K562 (cell line): ENCODE results near the gene HPCA. TPM values are rescaled to one million over a fixed set of nuclear protein-coding genes. Genes with fewer than 3 reads are reported as not detected.

Experiments used
- ATAC-seq: fragments of 200-7000 bp; cut with Tn5 transposase; 3 replicates; pipeline ENCODE4 v1.9.1; 2020; ENCODE audit warnings: moderate library complexity
- BruUV-seq: library from RNA; stranded (reverse); fragments of 400-500 nt; replicated peaks from 2 replicates; lab custom pipeline; 2021; lab: Mats Ljungman, UMichigan
- CTCF ChIA-PET: fragments of 300-600 bp; formaldehyde crosslinking; extraction: SDS; loops from one replicate; lab custom pipeline; 2021; ENCODE audit warnings: low intra/inter-chr PET ratio; lab: Yijun Ruan, JAX
- POLR2A ChIA-PET: fragments of 300-600, 350-650 bp; sonication (Branson Sonifier 250); formaldehyde crosslinking; extraction: SDS; loops from one replicate; lab custom pipeline; 2021; ENCODE audit warnings: antibody characterized with exemption, inconsistent platforms; lab: Yijun Ruan, JAX
- DNase-seq, 4 experiments: peaks; one replicate each; pipeline versions ENCODE4 v3.0.0 to v3.0.0-alpha.2; 2011 to 2018; ENCODE audit warnings: low spot score in 3 of 4, mixed read lengths in 3 of 4; ENCODE audit errors: extremely low read depth in 1 of 4
- FAIRE-seq: peaks from 2 replicates; lab custom pipeline; 2011; peaks lifted over from hg19 to GRCh38; lab: Jason Lieb, UNC
- H2AFZ ChIP-seq: 2 replicates; pipeline ENCODE4 v1.6.0; 2011; ENCODE audit warnings: low read depth, low read length, control low read depth, inconsistent platforms
- H3K27ac ChIP-seq: fragments of 200-600 bp; 3 replicates; pipeline ENCODE4 v1.8.0; 2011; ENCODE audit warnings: low read depth, mild to moderate bottlenecking, control low read depth, inconsistent platforms, low read length, moderate library complexity, mixed read lengths; ENCODE audit errors: extremely low read depth
- H3K27me3 ChIP-seq, 2 experiments: fragments of 300-600 bp in 1 of 2; 2 replicates in 1 of 2; 3 replicates in 1 of 2; pipeline versions ENCODE4 v1.6.0 to v1.8.0; 2011; ENCODE audit warnings: inconsistent platforms in 2 of 2, low read length in 2 of 2, mild to moderate bottlenecking in 1 of 2, mixed read lengths in 1 of 2, moderate library complexity in 1 of 2; ENCODE audit not compliant: control insufficient read depth in 2 of 2, insufficient read depth in 2 of 2
- H3K36me3 ChIP-seq: fragments of 300-600 bp; 3 replicates; pipeline ENCODE4 v1.8.0; 2011; ENCODE audit warnings: mild to moderate bottlenecking, low read length, inconsistent platforms; ENCODE audit not compliant: control insufficient read depth, insufficient read depth
- H3K4me1 ChIP-seq, 2 experiments: fragments of 200-600 bp in 1 of 2; replicated peaks in 1 of 2; 2 replicates in 1 of 2; 3 replicates in 1 of 2; pipeline versions ENCODE4 v1.5.1 to v1.8.0; 2011; ENCODE audit warnings: inconsistent platforms in 2 of 2, low read length in 2 of 2, mild to moderate bottlenecking in 1 of 2, mixed read lengths in 1 of 2, moderate library complexity in 1 of 2; ENCODE audit not compliant: control insufficient read depth in 2 of 2, insufficient read depth in 2 of 2
- H3K4me2 ChIP-seq: 2 replicates; pipeline ENCODE4 v1.6.1; 2011; ENCODE audit warnings: low read length, control low read depth, inconsistent platforms, mixed read lengths; ENCODE audit not compliant: insufficient read depth
- H3K4me3 ChIP-seq: fragments of 200-600 bp; sonication (generic), shearing (Covaris generic); 2 replicates; pipeline ENCODE4 v1.5.1; 2016; ENCODE audit warnings: control low read depth, inconsistent platforms
- H3K79me2 ChIP-seq: fragments of 200-600 bp; 3 replicates; pipeline ENCODE4 v1.8.0; 2011; ENCODE audit warnings: low read length, inconsistent platforms; ENCODE audit not compliant: control insufficient read depth, insufficient read depth
- H3K9ac ChIP-seq, 2 experiments: 2 replicates each; pipeline versions ENCODE4 v1.6.0 to v1.6.1; 2011; ENCODE audit warnings: low read depth in 2 of 2, low read length in 2 of 2, control low read depth in 1 of 2, inconsistent platforms in 1 of 2, mild to moderate bottlenecking in 1 of 2, mixed read lengths in 1 of 2; ENCODE audit not compliant: insufficient read depth in 1 of 2
- H3K9me1 ChIP-seq: one replicate; pipeline ENCODE4 v1.6.0; 2011; ENCODE audit warnings: inconsistent platforms, mild to moderate bottlenecking, low read length, moderate library complexity; ENCODE audit not compliant: control insufficient read depth, insufficient read depth
- H3K9me3 ChIP-seq: replicated peaks from 2 replicates; pipeline ENCODE4 v1.5.1; 2011; ENCODE audit warnings: low read depth, low read length, inconsistent platforms; ENCODE audit not compliant: control insufficient read depth, insufficient read depth
- H4K20me1 ChIP-seq: replicated peaks from 2 replicates; pipeline ENCODE4 v1.6.1; 2011; ENCODE audit warnings: low read length, inconsistent platforms, mixed read lengths; ENCODE audit not compliant: control insufficient read depth, insufficient read depth
- ELF4 ChIP-seq: fragments of 450-650 bp; formaldehyde crosslinking; IDR thresholded peaks from 2 replicates; pipeline ENCODE4 v1.4.0; 2022; ENCODE audit warnings: missing genetic modification characterization
- SMARCE1 ChIP-seq: fragments of 450-650 bp; IDR thresholded peaks from 2 replicates; pipeline ENCODE4 v1.7.1; 2016; ENCODE audit warnings: mild to moderate bottlenecking
- SREBF1 ChIP-seq: fragments of 150-350 bp; IDR thresholded peaks from 2 replicates; pipeline ENCODE4 v1.6.1; 2014; ENCODE audit warnings: antibody characterized with exemption, low read depth, low read length, borderline replicate concordance
- U2AF1 ChIP-seq: fragments of 200-400 bp; formaldehyde crosslinking; optimal IDR thresholded peaks from 2 replicates; pipeline ENCODE3; 2017; ENCODE audit warnings: mild to moderate bottlenecking, low read depth, low read length, moderate library complexity
- WGBS: fragments of 100-300 bp; shearing (Covaris generic); methylation state at CpG from one replicate; pipeline ENCODE4 v1.1.6; 2016; ENCODE audit warnings: low coverage, mixed read lengths; ENCODE audit not compliant: insufficient coverage; ENCODE audit errors: missing lambda C conversion rate; 5-methylcytosine and 5-hydroxymethylcytosine counted together
- in situ Hi-C: fragments of 300-500 bp; cut with MboI; formaldehyde crosslinking; loops from 4 replicates; pipeline ENCODE4 v1.15.0; 2018; ENCODE audit warnings: inconsistent platforms, mixed read lengths
- intact Hi-C: fragments of 100-400 bp; cut with micrococcal nuclease; formaldehyde crosslinking; loops from 2 replicates; pipeline ENCODE4 v1.14.2; 2022
- polyA plus RNA-seq, 8 experiments: library from polyadenylated mRNA; depleted of rRNA in 4 of 8; stranded (reverse) in 5 of 8; unstranded in 3 of 8; fragments of >200 nt; fragmentation: Nextera tagmentation in 2 of 8; fragmentation: Illumina TruSeq in 1 of 8; extraction: Ambion mirVana in 2 of 8; extraction: Trizol in 1 of 8; gene quantifications; 2 replicates each; pipeline versions ENCODE4 v1.2.1 to v1.2.3, GENCODE V29; 2011 to 2014; ENCODE audit warnings: inconsistent platforms in 1 of 8, missing spikeins in 1 of 8
- total RNA-seq, 7 experiments: library from RNA; depleted of rRNA in 6 of 7; stranded (reverse); fragments of >200 nt in 6 of 7; fragmentation: Illumina TruSeq in 2 of 7; extraction: Trizol in 2 of 7; gene quantifications; 2 replicates each; pipeline versions ENCODE4 v1.2.1 to v1.2.3, GENCODE V29; 2011 to 2021; ENCODE audit warnings: low replicate concordance in 1 of 7

Gene HPCA
- total and polyA plus RNA-seq, 9 of the 15 experiments (the other 6 are each of a cell fraction or from before 2014, with no cell fraction given), result not detected

DNA sequence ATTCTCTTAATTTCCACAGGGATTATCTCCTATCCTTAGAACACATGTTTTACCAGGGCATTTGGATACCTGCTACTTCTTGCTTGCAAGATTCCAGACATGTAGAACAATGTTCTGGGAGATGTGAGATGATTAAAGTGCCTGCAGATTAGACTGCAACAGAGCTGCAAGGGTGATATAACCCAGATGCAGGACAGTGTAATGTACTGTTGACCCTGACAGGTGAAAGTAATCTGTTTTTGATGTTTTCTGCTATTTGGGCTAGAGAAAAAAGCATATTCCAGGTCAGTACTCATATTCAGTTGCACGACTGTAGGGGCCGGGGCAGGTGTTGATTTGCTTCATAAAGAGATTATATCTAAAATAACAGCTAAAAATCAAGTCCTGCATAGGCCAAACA is 42.0 kb downstream of the HPCA start:
- Histone ChIP-seq H3K27ac (no peak overlapping the region), H4K20me1 (no peaks in the 10 kb centered on the region), H3K9me3 (no peaks in the 10 kb centered on the region), H3K36me3 (no peaks in the 10 kb centered on the region), H2AFZ (no peak overlapping the region), H3K79me2 (no peaks in the 10 kb centered on the region), H3K27me3 (peaks cover 31 to 35% of the 10 kb centered on the region in 2 experiments), H3K4me3 (no peak overlapping the region), H3K4me2 (no peak overlapping the region), H3K4me1 (peaks cover 2 to 10% of the 10 kb centered on the region in 2 experiments; a peak in 2 of 5 replicates), H3K9ac (no peak overlapping the region), H3K9me1 (no peaks in the 10 kb centered on the region)
- ChIA-PET CTCF (no interaction called here), POLR2A (interaction anchor here (0.6 to 1.1 kb wide), 6 partner anchors 10 to 661 kb away, joined by 3 to 5 read pairs (median 4); no protein-coding TSS in a partner anchor)
- BruUV-seq, result no TSS peak
- TF ChIP-seq SREBF1 (no peak), ELF4 (CRISPR knock-in tag) (no peak), SMARCE1 (no peak)
- in situ Hi-C loops (no loop called here), intact Hi-C loops (no loop called here)
- FAIRE-seq (no peak), ATAC-seq (no peak), DNase-seq (no peak)
- 50% methylated on average over 2 of the region's 2 CpGs for WGBS

DNA sequence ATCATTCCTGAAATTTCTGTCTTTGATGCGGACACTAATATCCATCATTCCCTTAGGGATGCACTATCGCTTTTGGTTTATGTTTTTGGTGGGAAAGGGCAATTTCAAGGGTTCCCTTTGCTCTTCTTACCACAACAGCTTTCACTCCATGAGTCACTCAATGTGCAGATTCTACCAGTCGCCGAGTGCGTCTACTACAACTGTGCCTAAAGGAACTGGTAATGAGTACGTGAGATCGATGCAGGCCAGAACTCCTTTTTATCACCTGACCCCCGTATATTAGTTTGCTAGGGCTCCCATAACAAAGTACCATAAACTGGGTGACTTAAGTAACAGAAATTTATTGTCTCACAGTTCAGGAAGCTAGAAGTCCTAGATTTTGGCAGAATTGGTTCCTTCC is 42.4 kb downstream of the HPCA start:
- H3K36me3 ChIP-seq, result no peaks in the 10 kb centered on the region
- no peak overlapping the region for H3K4me2 ChIP-seq
- H3K4me1 ChIP-seq, result peaks cover 4 to 10% of the 10 kb centered on the region in 2 experiments; a peak in 4 of 5 replicates
- no peak overlapping the region for H2AFZ ChIP-seq
- POLR2A ChIA-PET, result interaction anchor here (0.9 to 1.1 kb wide), 4 partner anchors 21 to 660 kb away, joined by 3 to 5 read pairs (median 3); no protein-coding TSS in a partner anchor
- WGBS, result 35% methylated on average over 8 of the region's 8 CpGs
- no peak overlapping the region for H3K4me3 ChIP-seq
- H4K20me1 ChIP-seq, result no peaks in the 10 kb centered on the region
- DNase-seq (no peak), FAIRE-seq (no peak), ATAC-seq (no peak)
- H3K27me3 ChIP-seq, result peaks cover 27 to 31% of the 10 kb centered on the region in 2 experiments
- in situ Hi-C loops (no loop called here), intact Hi-C loops (no loop called here)
- no peaks in the 10 kb centered on the region for H3K9me3 ChIP-seq
- BruUV-seq, result no TSS peak
- no peak overlapping the region for H3K27ac ChIP-seq
- no peak overlapping the region for H3K9ac ChIP-seq
- CTCF ChIA-PET, result no interaction called here
- H3K79me2 ChIP-seq, result no peaks in the 10 kb centered on the region
- TF ChIP-seq U2AF1, result no peak
- H3K9me1 ChIP-seq, result no peaks in the 10 kb centered on the region
